B cell (primary cell): ENCODE data around the gene XXYLT1. TPM values are rescaled to one million over a fixed set of nuclear protein-coding genes. Genes with fewer than 3 reads are reported as not detected.
A peak's percentile ranks its signal among the peaks of the same experiment; 100 is the strongest.

ENCODE experiments used
- ATAC-seq: fragments of 200-7000 bp; cut with Tn5 transposase; one replicate; pipeline ENCODE4 v1.10.0; 2021; ENCODE audit warnings: low read depth, mild to moderate bottlenecking, moderate number of reproducible peaks, moderate library complexity
- CTCF ChIA-PET: fragments of 350-600 bp; sonication (Branson Sonifier 250); formaldehyde crosslinking; loops from one replicate; lab custom pipeline; 2021; ENCODE audit warnings: antibody characterized with exemption, inconsistent platforms; lab: Charles Lee
- POLR2A ChIA-PET: fragments of 350-600 bp; sonication (Branson Sonifier 250); formaldehyde crosslinking; loops from one replicate; lab custom pipeline; 2021; ENCODE audit warnings: antibody characterized with exemption; lab: Charles Lee
- DNase-seq: peaks from one replicate; pipeline ENCODE4 v3.0.0; 2013
- H2AFZ ChIP-seq: 2 replicates; pipeline ENCODE4 v1.6.1; 2012; ENCODE audit warnings: mild to moderate bottlenecking, low read depth, low read length; ENCODE audit not compliant: insufficient read depth, poor library complexity, severe bottlenecking
- H3K27ac ChIP-seq, 2 donors: 1 replicate in 1 of 2; 2 replicates in 1 of 2; pipeline ENCODE4 v1.5.1; 2012 to 2013; ENCODE audit warnings: low read length in 2 of 2, mild to moderate bottlenecking in 2 of 2, moderate library complexity in 1 of 2
- H3K27me3 ChIP-seq, 4 experiments: fragments of 200-600 bp in 1 of 4; sonication (generic) in 1 of 4; replicated peaks in 1 of 4; 1 replicate in 2 of 4; 2 replicates in 2 of 4; pipeline versions ENCODE4 v1.6.1 to v1.7.0; 2013 to 2016; ENCODE audit warnings: low read length in 3 of 4, mild to moderate bottlenecking in 2 of 4, mixed read lengths in 1 of 4, moderate library complexity in 1 of 4; ENCODE audit not compliant: insufficient read depth in 4 of 4, control insufficient read depth in 3 of 4; ENCODE audit errors: control extremely low read depth in 1 of 4
- H3K36me3 ChIP-seq, 2 experiments: replicated peaks in 1 of 2; 1 replicate in 1 of 2; 2 replicates in 1 of 2; pipeline versions ENCODE4 v1.6.1 to v1.7.1; 2013; ENCODE audit warnings: low read length in 1 of 2; ENCODE audit not compliant: insufficient read depth in 2 of 2, control insufficient read depth in 1 of 2; ENCODE audit errors: control extremely low read depth in 1 of 2, extremely low read depth in 1 of 2
- H3K4me1 ChIP-seq, 2 donors: fragments of 200-600 bp in 1 of 2; sonication (generic) in 1 of 2; 1 replicate in 1 of 2; 2 replicates in 1 of 2; pipeline versions ENCODE4 v1.5.1 to v1.6.1; 2013 to 2017; ENCODE audit warnings: low read length in 2 of 2; ENCODE audit not compliant: control insufficient read depth in 2 of 2, insufficient read depth in 2 of 2
- H3K4me2 ChIP-seq: replicated peaks from 2 replicates; pipeline ENCODE3; 2012; ENCODE audit warnings: mild to moderate bottlenecking, low read depth, low read length; ENCODE audit not compliant: poor library complexity, severe bottlenecking
- H3K4me3 ChIP-seq, 5 experiments: fragments of 200-600 bp in 1 of 5; sonication (generic) in 1 of 5; 1 replicate in 3 of 5; 2 replicates in 2 of 5; pipeline versions ENCODE4 v1.5.1 to v1.7.0; 2011 to 2016; ENCODE audit warnings: low read length in 4 of 5, mild to moderate bottlenecking in 4 of 5, low read depth in 2 of 5, control low read depth in 1 of 5, moderate library complexity in 1 of 5; ENCODE audit not compliant: insufficient read depth in 1 of 5; ENCODE audit errors: control extremely low read depth in 1 of 5, extremely low read depth in 1 of 5
- H3K79me2 ChIP-seq: fragments of 200-600 bp; sonication (generic); one replicate; pipeline ENCODE4 v1.6.0; 2016; ENCODE audit warnings: low read length; ENCODE audit not compliant: control insufficient read depth, insufficient read depth
- H3K9ac ChIP-seq: fragments of 200-600 bp; sonication (generic); 2 replicates; pipeline ENCODE4 v1.6.1; 2017; ENCODE audit warnings: mild to moderate bottlenecking, low read length, moderate library complexity
- H3K9me3 ChIP-seq, 3 donors: one replicate each; pipeline versions ENCODE4 v1.6.1 to v1.7.1; 2013; ENCODE audit warnings: low read length in 2 of 3; ENCODE audit not compliant: control insufficient read depth in 2 of 3, insufficient read depth in 1 of 3; ENCODE audit errors: control extremely low read depth in 1 of 3
- H4K20me1 ChIP-seq: 2 replicates; pipeline ENCODE4 v1.6.0; 2012; ENCODE audit warnings: mild to moderate bottlenecking, low read length; ENCODE audit not compliant: insufficient read depth, control insufficient read depth, poor library complexity, severe bottlenecking
- H3K27ac Mint-ChIP-seq: one replicate; pipeline ENCODE4 v1.8.0; 2021; ENCODE audit warnings: mixed read lengths
- H3K27me3 Mint-ChIP-seq: one replicate; pipeline ENCODE4 v1.8.0; 2021; ENCODE audit warnings: mixed read lengths
- H3K4me1 Mint-ChIP-seq: one replicate; pipeline ENCODE4 v1.8.0; 2021; ENCODE audit warnings: mixed read lengths
- H3K4me3 Mint-ChIP-seq: one replicate; pipeline ENCODE4 v1.8.0; 2021; ENCODE audit warnings: mixed read lengths
- H3K9me3 Mint-ChIP-seq: one replicate; pipeline ENCODE4 v1.8.0; 2022; ENCODE audit warnings: mixed read lengths; ENCODE audit not compliant: insufficient read depth
- EZH2 ChIP-seq: IDR thresholded peaks from 2 replicates; pipeline ENCODE4 v1.6.1; 2012; ENCODE audit warnings: borderline replicate concordance, low read depth, mild to moderate bottlenecking, moderate library complexity, low read length; ENCODE audit not compliant: insufficient read depth, poor library complexity, severe bottlenecking
- WGBS: methylation state at CpG from one replicate; pipeline ENCODE4 v1.1.5; 2013; ENCODE audit warnings: missing lambda C conversion rate; ENCODE audit not compliant: insufficient coverage; 5-methylcytosine and 5-hydroxymethylcytosine counted together
- intact Hi-C: fragments of 100-400 bp; cut with micrococcal nuclease; formaldehyde crosslinking; loops from one replicate; pipeline ENCODE4 v1.10.0; 2022
- polyA plus RNA-seq: library from polyadenylated mRNA; depleted of rRNA; stranded (reverse); fragments of >200 nt; gene quantifications from 2 replicates; pipeline ENCODE4 v1.2.3, GENCODE V29; 2012
- total RNA-seq, 2 donors: library from RNA; stranded (reverse); fragments of 120-200 nt in 1 of 2; gene quantifications; 1 replicate in 1 of 2; 2 replicates in 1 of 2; pipeline versions ENCODE4 v1.2.3 to v1.2.4, GENCODE V29; 2013 to 2022
- TF ChIP-seq, protein P1 (sequence below): fragments of 200-600 bp; IDR thresholded peaks from one replicate; pipeline ENCODE4 v1.8.0; 2022; ENCODE audit warnings: antibody characterized with exemption, mild to moderate bottlenecking

XXYLT1 gene
- total and polyA plus RNA-seq, 2 donors (not counting 1 experiment from before 2014, with no cell fraction given): 2.6 to 11.2 TPM

GRCh38 chr3:195118671-195119070 is 152.3 kb downstream of the XXYLT1 start:
- no peak overlapping the region for H3K27ac ChIP-seq
- no peak for TF ChIP-seq EZH2
- TF ChIP-seq, protein P1, sequence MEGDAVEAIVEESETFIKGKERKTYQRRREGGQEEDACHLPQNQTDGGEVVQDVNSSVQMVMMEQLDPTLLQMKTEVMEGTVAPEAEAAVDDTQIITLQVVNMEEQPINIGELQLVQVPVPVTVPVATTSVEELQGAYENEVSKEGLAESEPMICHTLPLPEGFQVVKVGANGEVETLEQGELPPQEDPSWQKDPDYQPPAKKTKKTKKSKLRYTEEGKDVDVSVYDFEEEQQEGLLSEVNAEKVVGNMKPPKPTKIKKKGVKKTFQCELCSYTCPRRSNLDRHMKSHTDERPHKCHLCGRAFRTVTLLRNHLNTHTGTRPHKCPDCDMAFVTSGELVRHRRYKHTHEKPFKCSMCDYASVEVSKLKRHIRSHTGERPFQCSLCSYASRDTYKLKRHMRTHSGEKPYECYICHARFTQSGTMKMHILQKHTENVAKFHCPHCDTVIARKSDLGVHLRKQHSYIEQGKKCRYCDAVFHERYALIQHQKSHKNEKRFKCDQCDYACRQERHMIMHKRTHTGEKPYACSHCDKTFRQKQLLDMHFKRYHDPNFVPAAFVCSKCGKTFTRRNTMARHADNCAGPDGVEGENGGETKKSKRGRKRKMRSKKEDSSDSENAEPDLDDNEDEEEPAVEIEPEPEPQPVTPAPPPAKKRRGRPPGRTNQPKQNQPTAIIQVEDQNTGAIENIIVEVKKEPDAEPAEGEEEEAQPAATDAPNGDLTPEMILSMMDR: no peak
- H3K36me3 ChIP-seq: no peaks in the 10 kb centered on the region
- intact Hi-C loops: no loop called here
- H3K9me3 ChIP-seq: no peaks in the 10 kb centered on the region
- no peak overlapping the region for H3K27ac Mint-ChIP-seq
- no peak for ATAC-seq
- ChIA-PET POLR2A (no interaction called here), CTCF (interaction anchor here (2.4 to 4.2 kb wide), 2 partner anchors 12 to 116 kb away, joined by 8 to 15 read pairs; no protein-coding TSS in a partner anchor)
- no peak overlapping the region for H3K4me3 Mint-ChIP-seq
- H3K9ac ChIP-seq: no peak overlapping the region
- WGBS: 96% methylated on average over 10 of the region's 13 CpGs
- H4K20me1 ChIP-seq: no peaks in the 10 kb centered on the region
- H3K9me3 Mint-ChIP-seq: no peaks in the 10 kb centered on the region
- H2AFZ ChIP-seq: no peak overlapping the region
- peaks cover 9% of the 10 kb centered on the region for H3K4me1 Mint-ChIP-seq
- no peaks in the 10 kb centered on the region for H3K27me3 ChIP-seq
- DNase-seq: no peak
- peaks cover 0 to 10% of the 10 kb centered on the region in 2 donors for H3K4me1 ChIP-seq
- no peaks in the 10 kb centered on the region for H3K79me2 ChIP-seq
- no peak overlapping the region for H3K4me3 ChIP-seq
- no peaks in the 10 kb centered on the region for H3K27me3 Mint-ChIP-seq
- H3K4me2 ChIP-seq: no peak overlapping the region

- Histone ChIP-seq H3K4me3 (no peak overlapping the region), H2AFZ (no peak overlapping the region), H3K79me2 (no peaks in the 10 kb centered on the region), H3K9me3 (no peaks in the 10 kb centered on the region), H3K4me2 (no peak overlapping the region), H3K27me3 (no peaks in the 10 kb centered on the region), H3K4me1 (peaks cover 0 to 10% of the 10 kb centered on the region in 2 donors), H3K36me3 (no peaks in the 10 kb centered on the region), H3K9ac (no peak overlapping the region), H3K27ac (no peak overlapping the region), H4K20me1 (no peaks in the 10 kb centered on the region)
- intact Hi-C loops: no loop called here
- no peak for TF ChIP-seq EZH2
- TF ChIP-seq, protein P1: peak; percentile 15
- peaks cover 9% of the 10 kb centered on the region for H3K4me1 Mint-ChIP-seq
- POLR2A ChIA-PET: no interaction called here
- H3K4me3 Mint-ChIP-seq: no peak overlapping the region
- peak; percentile 56 for ATAC-seq
- no peaks in the 10 kb centered on the region for H3K9me3 Mint-ChIP-seq
- WGBS: 57% methylated on average over 8 of the region's 10 CpGs
- no peak for DNase-seq
- H3K27ac Mint-ChIP-seq: no peak overlapping the region
- CTCF ChIA-PET: interaction anchor here (2.4 to 4.2 kb wide), 2 partner anchors 11 to 116 kb away, joined by 8 to 15 read pairs; no protein-coding TSS in a partner anchor
- H3K27me3 Mint-ChIP-seq: no peaks in the 10 kb centered on the region
Observed at GRCh38 chr3:195117978-195118581, 152.9 kb downstream of the XXYLT1 start.
